Fibroblast of lung (primary cell): Measurements from ENCODE around the gene DPPA5.

Source experiments
- EZH2 ChIP-seq: IDR thresholded peaks from 2 replicates; pipeline ENCODE4 v1.5.1; 2012; ENCODE audit warnings: low read length, control low read depth, mild to moderate bottlenecking; ENCODE audit errors: missing control alignments
- TF ChIP-seq, protein P1 (sequence below), 2 donors: IDR thresholded peaks in 1 of 2; conservative IDR thresholded peaks in 1 of 2; 1 replicate in 1 of 2; 2 replicates in 1 of 2; pipeline ENCODE4 v1.5.1; 2011 to 2012; ENCODE audit warnings: low read length in 2 of 2, control low read depth in 1 of 2, inconsistent platforms in 1 of 2, low read depth in 1 of 2, mild to moderate bottlenecking in 1 of 2

DNA sequence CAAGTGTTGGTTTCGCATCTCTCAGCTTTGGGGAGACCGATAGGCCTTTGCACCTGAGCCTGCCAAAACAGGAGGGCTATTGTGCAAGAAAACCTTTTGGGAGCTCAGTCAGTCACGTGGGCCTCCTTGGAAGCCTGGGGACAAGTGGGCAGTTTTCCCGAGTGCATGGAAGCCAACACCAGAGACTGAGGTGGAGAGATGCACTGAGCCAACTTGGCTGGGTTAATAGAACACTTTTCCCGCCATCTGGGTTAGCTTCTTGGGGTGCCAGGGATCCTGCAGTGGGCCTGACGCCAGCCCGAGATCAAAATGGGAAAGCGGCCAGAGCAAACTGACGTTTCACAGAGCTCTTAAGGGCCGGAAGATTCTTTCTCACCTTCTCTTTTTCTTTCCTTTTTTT is 18.4 kb upstream of the DPPA5 start:
- TF ChIP-seq, protein P1, sequence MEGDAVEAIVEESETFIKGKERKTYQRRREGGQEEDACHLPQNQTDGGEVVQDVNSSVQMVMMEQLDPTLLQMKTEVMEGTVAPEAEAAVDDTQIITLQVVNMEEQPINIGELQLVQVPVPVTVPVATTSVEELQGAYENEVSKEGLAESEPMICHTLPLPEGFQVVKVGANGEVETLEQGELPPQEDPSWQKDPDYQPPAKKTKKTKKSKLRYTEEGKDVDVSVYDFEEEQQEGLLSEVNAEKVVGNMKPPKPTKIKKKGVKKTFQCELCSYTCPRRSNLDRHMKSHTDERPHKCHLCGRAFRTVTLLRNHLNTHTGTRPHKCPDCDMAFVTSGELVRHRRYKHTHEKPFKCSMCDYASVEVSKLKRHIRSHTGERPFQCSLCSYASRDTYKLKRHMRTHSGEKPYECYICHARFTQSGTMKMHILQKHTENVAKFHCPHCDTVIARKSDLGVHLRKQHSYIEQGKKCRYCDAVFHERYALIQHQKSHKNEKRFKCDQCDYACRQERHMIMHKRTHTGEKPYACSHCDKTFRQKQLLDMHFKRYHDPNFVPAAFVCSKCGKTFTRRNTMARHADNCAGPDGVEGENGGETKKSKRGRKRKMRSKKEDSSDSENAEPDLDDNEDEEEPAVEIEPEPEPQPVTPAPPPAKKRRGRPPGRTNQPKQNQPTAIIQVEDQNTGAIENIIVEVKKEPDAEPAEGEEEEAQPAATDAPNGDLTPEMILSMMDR (conservative IDR thresholded peaks at IDR 0.05 in 1 of 2, IDR thresholded peaks at IDR 0.05 in 1 of 2; ENCODE audit: low read depth in 1 of 2, low read length in 2 of 2), result no peak
- no peak for TF ChIP-seq EZH2
